Ovary (tissue), 9 donors: ENCODE data around the gene DTX1. TPM values are rescaled to one million over a fixed set of nuclear protein-coding genes. Genes with fewer than 3 reads are reported as not detected.
A peak's percentile ranks its signal among the peaks of the same experiment; 100 is the strongest.

Experiments
- DNase-seq, 5 donors: peaks; one replicate each; pipeline ENCODE4 v3.0.0-alpha.2; 2019 to 2020
- H3K27ac ChIP-seq, 2 donors: fragments of 200-600 bp; one replicate each; pipeline versions ENCODE4 v1.5.1 to v1.8.0; 2019 to 2022
- H3K27me3 ChIP-seq: fragments of 200-600 bp; one replicate; pipeline ENCODE4 v1.8.0; 2022
- H3K36me3 ChIP-seq: fragments of 200-600 bp; sonication (generic); one replicate; pipeline ENCODE4 v1.5.1; 2019
- H3K4me1 ChIP-seq: one replicate; pipeline ENCODE4 v1.8.1; 2013; ENCODE audit warnings: mild to moderate bottlenecking, moderate library complexity; ENCODE audit not compliant: insufficient read depth
- H3K4me3 ChIP-seq: fragments of 200-600 bp; sonication (generic); one replicate; pipeline ENCODE4 v1.5.1; 2017
- H3K9me3 ChIP-seq, 2 donors: fragments of 200-600 bp in 1 of 2; sonication (generic) in 1 of 2; one replicate each; pipeline versions ENCODE4 v1.5.1 to v1.8.1; 2013 to 2019; ENCODE audit warnings: mild to moderate bottlenecking in 1 of 2, moderate library complexity in 1 of 2
- EP300 ChIP-seq: sonication (generic); formaldehyde crosslinking; IDR thresholded peaks from one replicate; pipeline ENCODE4 v1.6.1; 2017; ENCODE audit warnings: antibody characterized with exemption
- POLR2A ChIP-seq: fragments of 450-650 bp; IDR thresholded peaks from one replicate; pipeline ENCODE4 v1.6.1; 2017; ENCODE audit warnings: antibody characterized with exemption, mild to moderate bottlenecking, moderate library complexity
- WGBS, 3 donors: extraction: QIAGEN DNeasy Blood & Tissue Kit in 1 of 3; methylation state at CpG; one replicate each; pipeline versions ENCODE4 v1.1.5 to v1.1.7; 2013 to 2017; 5-methylcytosine and 5-hydroxymethylcytosine counted together
- intact Hi-C, 4 donors: fragments of 100-400 bp; cut with DNase I; formaldehyde crosslinking; loops; one replicate each; pipeline versions ENCODE4 v1.11.0 to v1.15.1; 2022 to 2023
- polyA plus RNA-seq, 2 donors: library from polyadenylated mRNA; stranded (reverse); fragments of 200-250 nt in 1 of 2; fragments of 350-450 nt in 1 of 2; fragmentation: Illumina TruSeq in 1 of 2; extraction: RNeasy Lipid Tissue Mini Kit (QIAGEN cat#74804) in 1 of 2; gene quantifications; one replicate each; pipeline ENCODE4 v1.2.3, GENCODE V29; 2013 to 2014
- total RNA-seq, 7 donors: library from RNA; depleted of rRNA in 2 of 7; stranded (reverse); fragments of >200 nt in 2 of 7; fragmentation: NEBNext Ultra II Directional in 3 of 7; extraction: Animal tissue kit (Norgen Biotek cat#: 25700) in 3 of 7; gene quantifications; one replicate each; pipeline versions ENCODE4 v1.1.0 to v1.2.4, GENCODE V29; 2016 to 2023
- TF ChIP-seq, protein P1 (sequence below), 3 donors: fragments of 450-650 bp in 2 of 3; fragments of 200-600 bp in 1 of 3; IDR thresholded peaks; one replicate each; pipeline versions ENCODE4 v1.5.1 to v1.8.0; 2016 to 2022; ENCODE audit warnings: antibody characterized with exemption in 3 of 3, mild to moderate bottlenecking in 1 of 3
- donor health status: DM: no; HTN: no; CAD: no; lungs with moderate emphysema.
- donor health status: DM: no; HTN: no; CAD: no.
- donor health status: Bipolar disorder and iron deficiency.
- donor health status: DM: yes; HTN: yes; CAD: no.
- donor health status: DM: no; HTN: no; CAD: no.
- donor health status: DM: yes; HTN: yes; CAD: no.

Gene DTX1
- total and polyA plus RNA-seq, 9 donors, result 0.56 to 5.5 (median 1.6) TPM

DNA sequence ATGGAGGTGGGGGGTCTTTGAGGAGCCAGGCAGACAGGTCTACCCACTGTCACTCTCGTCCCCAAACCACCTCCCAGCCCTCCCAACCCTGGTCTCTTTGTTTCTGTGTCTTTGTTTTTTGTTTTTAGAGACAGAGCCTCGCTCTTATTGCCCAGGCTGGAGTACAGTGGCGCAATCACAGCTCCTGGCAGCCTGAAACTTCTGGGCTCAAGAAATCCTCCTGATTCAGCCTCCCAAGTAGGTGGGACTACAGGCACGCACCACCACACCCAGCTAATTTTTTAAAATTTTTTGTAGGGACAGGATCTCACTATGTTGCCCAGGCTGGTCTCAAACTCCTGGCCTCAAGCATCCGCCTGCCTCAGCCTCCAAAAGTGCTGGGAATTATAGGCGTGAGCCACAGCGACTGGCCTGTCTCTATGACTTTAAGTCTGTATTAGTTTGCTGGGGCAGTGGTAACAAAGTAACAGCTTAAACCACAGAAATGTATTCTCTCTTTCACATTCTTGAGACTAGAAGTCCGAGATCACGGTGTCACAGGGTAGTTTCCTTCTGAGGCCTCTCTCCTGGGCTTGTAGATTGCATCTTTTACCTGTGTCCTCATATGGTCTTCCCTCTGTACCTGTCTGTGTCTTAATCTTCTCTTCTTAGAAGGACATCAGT lies 26.1 kb downstream of the DTX1 start:
- no peak overlapping the region for H3K4me3 ChIP-seq
- no peak for DNase-seq
- H3K9me3 ChIP-seq, result no peaks in the 10 kb centered on the region
- TF ChIP-seq, protein P1, sequence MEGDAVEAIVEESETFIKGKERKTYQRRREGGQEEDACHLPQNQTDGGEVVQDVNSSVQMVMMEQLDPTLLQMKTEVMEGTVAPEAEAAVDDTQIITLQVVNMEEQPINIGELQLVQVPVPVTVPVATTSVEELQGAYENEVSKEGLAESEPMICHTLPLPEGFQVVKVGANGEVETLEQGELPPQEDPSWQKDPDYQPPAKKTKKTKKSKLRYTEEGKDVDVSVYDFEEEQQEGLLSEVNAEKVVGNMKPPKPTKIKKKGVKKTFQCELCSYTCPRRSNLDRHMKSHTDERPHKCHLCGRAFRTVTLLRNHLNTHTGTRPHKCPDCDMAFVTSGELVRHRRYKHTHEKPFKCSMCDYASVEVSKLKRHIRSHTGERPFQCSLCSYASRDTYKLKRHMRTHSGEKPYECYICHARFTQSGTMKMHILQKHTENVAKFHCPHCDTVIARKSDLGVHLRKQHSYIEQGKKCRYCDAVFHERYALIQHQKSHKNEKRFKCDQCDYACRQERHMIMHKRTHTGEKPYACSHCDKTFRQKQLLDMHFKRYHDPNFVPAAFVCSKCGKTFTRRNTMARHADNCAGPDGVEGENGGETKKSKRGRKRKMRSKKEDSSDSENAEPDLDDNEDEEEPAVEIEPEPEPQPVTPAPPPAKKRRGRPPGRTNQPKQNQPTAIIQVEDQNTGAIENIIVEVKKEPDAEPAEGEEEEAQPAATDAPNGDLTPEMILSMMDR (IDR thresholded peaks at IDR 0.05), result no peak
- no peak for TF ChIP-seq EP300
- TF ChIP-seq POLR2A, result no peak
- intact Hi-C loops, result no loop called here
- WGBS, 3 donors, result 93 to 95% (median 94%) methylated on average over 9 of the region's 9 CpGs
- H3K27ac ChIP-seq, result no peak overlapping the region
- no peaks in the 10 kb centered on the region for H3K36me3 ChIP-seq
- H3K27me3 ChIP-seq, result no peaks in the 10 kb centered on the region
- H3K4me1 ChIP-seq, result no peaks in the 10 kb centered on the region

DNA sequence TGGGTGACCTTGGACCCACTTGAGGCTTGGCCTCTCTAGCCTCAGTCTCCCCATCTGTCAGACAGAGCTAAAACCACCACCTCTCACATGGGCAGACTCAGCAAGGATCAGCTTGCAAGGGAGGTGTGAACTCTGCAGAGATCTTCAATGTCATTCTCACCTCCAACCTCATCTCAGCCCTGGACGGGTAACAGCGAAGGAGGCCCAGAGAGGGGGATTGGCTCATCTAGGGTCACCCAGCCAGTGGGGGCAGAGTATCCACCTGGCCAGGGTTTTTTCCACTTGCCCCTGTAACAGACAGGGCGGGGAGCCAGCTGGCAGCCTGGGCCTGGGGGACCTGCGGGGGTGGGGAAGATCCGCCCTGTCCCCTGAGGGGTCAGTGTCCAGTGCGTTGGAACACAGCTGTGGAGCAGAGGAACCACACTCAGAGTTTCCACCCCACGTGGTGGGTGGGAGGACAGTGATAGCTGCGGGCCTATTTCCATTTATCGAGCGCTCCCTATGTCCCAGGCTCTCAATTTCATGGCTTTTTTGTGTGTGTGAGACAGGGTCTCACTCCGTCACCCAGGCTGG lies 27.4 kb downstream of the DTX1 start:
- Histone ChIP-seq H3K4me3 (no peak overlapping the region), H3K9me3 (no peaks in the 10 kb centered on the region), H3K36me3 (no peaks in the 10 kb centered on the region), H3K27ac (no peak overlapping the region), H3K4me1 (no peaks in the 10 kb centered on the region), H3K27me3 (no peaks in the 10 kb centered on the region)
- intact Hi-C loops, result no loop called here
- peak in 1 of 5 donors; percentile 42 for DNase-seq
- no peak for TF ChIP-seq POLR2A
- no peak for TF ChIP-seq EP300
- TF ChIP-seq, protein P1 (IDR thresholded peaks at IDR 0.05), result no peak
- 78 to 79% (median 78%) methylated on average over 11 of the region's 11 CpGs for WGBS, 3 donors

DNA sequence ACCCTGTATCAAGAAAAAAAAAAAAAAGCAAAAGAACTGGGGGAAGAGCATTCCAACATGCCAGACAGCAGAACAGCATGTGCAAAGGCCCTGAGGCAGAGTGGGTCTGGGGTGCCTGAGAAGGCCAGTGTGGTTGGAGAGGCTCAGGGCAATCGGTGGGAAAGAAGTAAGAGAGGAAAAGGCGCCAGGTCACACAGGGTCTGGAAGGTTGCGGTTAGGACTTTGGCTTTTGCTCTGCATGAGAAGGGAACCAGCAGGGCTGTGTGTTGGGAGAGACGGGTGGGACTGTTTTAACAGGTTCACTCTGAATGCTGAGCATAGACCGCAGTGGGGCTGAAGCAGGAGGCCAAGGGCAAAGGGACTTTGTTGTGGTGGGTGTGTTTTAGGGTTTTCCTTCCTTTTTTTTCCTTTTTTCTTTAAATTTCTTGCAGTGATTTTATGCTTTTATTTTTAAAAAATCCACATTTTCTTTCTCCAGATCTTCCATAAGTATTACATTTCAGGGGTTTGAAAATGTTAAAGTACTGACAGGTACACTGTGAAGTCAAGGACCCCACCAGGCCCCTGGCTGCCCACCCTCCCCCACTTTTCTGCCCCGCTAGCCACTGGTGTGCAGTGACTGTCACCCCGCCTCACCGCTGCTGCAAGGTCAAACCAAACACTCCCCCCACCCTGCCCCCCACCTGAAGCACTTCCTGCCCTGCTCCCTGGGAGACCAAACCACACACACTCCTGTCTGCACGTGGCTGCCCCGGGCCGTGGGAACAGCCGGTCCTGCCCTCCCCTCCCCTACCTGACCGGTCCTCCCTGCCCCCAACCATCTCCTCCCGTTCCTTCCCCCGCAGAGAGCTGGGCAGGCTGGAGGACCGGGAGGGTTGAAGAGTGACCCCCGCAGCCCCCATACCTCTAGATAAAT lies 30.0 kb downstream of the DTX1 start:
- H3K27ac ChIP-seq, result no peak overlapping the region
- H3K9me3 ChIP-seq, result no peaks in the 10 kb centered on the region
- TF ChIP-seq, protein P1 (IDR thresholded peaks at IDR 0.05), result no peak
- TF ChIP-seq POLR2A, result no peak
- no peak for TF ChIP-seq EP300
- intact Hi-C loops, result no loop called here
- H3K27me3 ChIP-seq, result no peaks in the 10 kb centered on the region
- WGBS, 3 donors, result 48 to 52% (median 49%) methylated on average over 17 of the region's 17 CpGs
- no peaks in the 10 kb centered on the region for H3K4me1 ChIP-seq
- no peak overlapping the region for H3K4me3 ChIP-seq
- no peaks in the 10 kb centered on the region for H3K36me3 ChIP-seq
- no peak for DNase-seq

DNA sequence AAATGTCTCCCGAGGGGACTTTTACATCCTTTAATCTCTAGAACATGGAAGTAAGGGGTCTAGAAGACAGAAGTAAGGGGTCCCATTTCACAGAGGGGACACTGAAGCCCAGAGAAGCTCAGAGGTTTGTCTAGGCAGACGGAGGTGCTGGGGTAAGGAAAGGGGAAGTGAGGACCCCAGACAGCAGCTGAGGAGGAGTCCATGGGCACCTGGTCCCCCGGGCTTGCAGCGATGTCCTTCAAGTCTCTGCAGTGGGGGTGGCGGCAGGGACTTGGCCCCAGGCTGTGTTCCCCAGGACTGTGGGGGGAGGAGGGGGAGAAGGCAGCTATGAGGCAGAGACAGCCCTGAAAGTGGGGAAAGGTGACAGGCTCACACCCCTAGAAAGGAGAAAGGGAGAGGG lies 30.7 kb downstream of the DTX1 start:
- H3K4me1 ChIP-seq, result no peaks in the 10 kb centered on the region
- DNase-seq, result no peak
- H3K27ac ChIP-seq, result no peak overlapping the region
- 56 to 64% (median 59%) methylated on average over 4 to 5 of the region's 5 CpGs for WGBS, 3 donors
- H3K27me3 ChIP-seq, result no peaks in the 10 kb centered on the region
- H3K4me3 ChIP-seq, result no peak overlapping the region
- intact Hi-C loops, result no loop called here
- no peaks in the 10 kb centered on the region for H3K9me3 ChIP-seq
- H3K36me3 ChIP-seq, result no peaks in the 10 kb centered on the region
- TF ChIP-seq, protein P1 (IDR thresholded peaks at IDR 0.05), result no peak
- no peak for TF ChIP-seq POLR2A
- TF ChIP-seq EP300, result no peak
